CD14-positive monocyte (primary cell): ENCODE measurements around the gene MCF2L. TPM values are rescaled to one million over a fixed set of nuclear protein-coding genes. Genes with fewer than 3 reads are reported as not detected.
A peak's percentile ranks its signal among the peaks of the same experiment; 100 is the strongest.

ENCODE experiments used
- DNase-seq, 3 donors: peaks; one replicate each; pipeline ENCODE4 v3.0.0-alpha.2; 2011 to 2022
- H2AFZ ChIP-seq: 2 replicates; pipeline ENCODE4 v1.6.0; 2012; ENCODE audit warnings: mild to moderate bottlenecking, low read depth, low read length, inconsistent platforms; ENCODE audit not compliant: insufficient read depth, poor library complexity, severe bottlenecking
- H3K27ac ChIP-seq, 2 donors: 1 replicate in 1 of 2; 2 replicates in 1 of 2; pipeline ENCODE4 v1.5.1; 2012 to 2013; ENCODE audit warnings: low read length in 2 of 2, control low read depth in 1 of 2, inconsistent platforms in 1 of 2, low read depth in 1 of 2, mild to moderate bottlenecking in 1 of 2
- H3K27me3 ChIP-seq, 2 donors: one replicate each; pipeline versions ENCODE4 v1.6.0 to v1.6.1; 2011 to 2013; ENCODE audit warnings: low read length in 2 of 2; ENCODE audit not compliant: control insufficient read depth in 2 of 2, insufficient read depth in 2 of 2
- H3K36me3 ChIP-seq, 2 donors: replicated peaks in 1 of 2; 1 replicate in 1 of 2; 2 replicates in 1 of 2; pipeline versions ENCODE4 v1.5.1 to v1.6.1; 2012 to 2013; ENCODE audit warnings: low read length in 2 of 2, control low read depth in 1 of 2, inconsistent platforms in 1 of 2, mild to moderate bottlenecking in 1 of 2; ENCODE audit not compliant: insufficient read depth in 2 of 2, control insufficient read depth in 1 of 2
- H3K4me1 ChIP-seq, 2 donors: 1 replicate in 1 of 2; 2 replicates in 1 of 2; pipeline versions ENCODE4 v1.5.1 to v1.6.1; 2012 to 2013; ENCODE audit warnings: low read length in 2 of 2, control low read depth in 1 of 2, inconsistent platforms in 1 of 2, mild to moderate bottlenecking in 1 of 2, moderate library complexity in 1 of 2; ENCODE audit not compliant: insufficient read depth in 2 of 2, control insufficient read depth in 1 of 2
- H3K4me2 ChIP-seq: replicated peaks from 2 replicates; pipeline ENCODE3; 2012; ENCODE audit warnings: low read length, moderate library complexity, mild to moderate bottlenecking; ENCODE audit not compliant: poor library complexity, severe bottlenecking; ENCODE audit errors: extremely low read depth
- H3K4me3 ChIP-seq, 3 experiments: fragments of 200-600 bp in 1 of 3; sonication (generic) in 1 of 3; replicated peaks in 1 of 3; 1 replicate in 2 of 3; 2 replicates in 1 of 3; pipeline ENCODE4 v1.5.1; 2011 to 2013; ENCODE audit warnings: low read length in 3 of 3, mild to moderate bottlenecking in 3 of 3, control low read depth in 2 of 3, low read depth in 2 of 3, inconsistent platforms in 1 of 3, moderate library complexity in 1 of 3
- H3K79me2 ChIP-seq: 2 replicates; pipeline ENCODE4 v1.6.0; 2012; ENCODE audit warnings: mild to moderate bottlenecking, control low read depth, inconsistent platforms, low read length, moderate library complexity; ENCODE audit not compliant: insufficient read depth
- H3K9ac ChIP-seq: 2 replicates; pipeline ENCODE4 v1.6.0; 2017; ENCODE audit warnings: low read length, mild to moderate bottlenecking; ENCODE audit not compliant: insufficient read depth, poor library complexity, severe bottlenecking
- H3K9me3 ChIP-seq, 2 donors: replicated peaks in 1 of 2; 1 replicate in 1 of 2; 2 replicates in 1 of 2; pipeline versions ENCODE4 v1.5.1 to v1.6.1; 2012 to 2013; ENCODE audit warnings: low read length in 2 of 2, control low read depth in 1 of 2; ENCODE audit not compliant: control insufficient read depth in 1 of 2, insufficient read depth in 1 of 2
- H4K20me1 ChIP-seq: 2 replicates; pipeline ENCODE4 v1.6.0; 2012; ENCODE audit warnings: mild to moderate bottlenecking, low read length, control low read depth, moderate library complexity; ENCODE audit not compliant: insufficient read depth
- H3K27ac Mint-ChIP-seq, 7 donors: one replicate each; pipeline ENCODE4 v1.8.0; 2020; ENCODE audit warnings: mild to moderate bottlenecking in 7 of 7, mixed read lengths in 7 of 7, moderate library complexity in 6 of 7, inconsistent platforms in 2 of 7
- H3K27me3 Mint-ChIP-seq, 3 donors: one replicate each; pipeline ENCODE4 v1.8.0; 2021 to 2022; ENCODE audit warnings: low read depth in 3 of 3, mild to moderate bottlenecking in 3 of 3, mixed read lengths in 3 of 3, moderate library complexity in 3 of 3, inconsistent platforms in 1 of 3
- H3K36me3 Mint-ChIP-seq, 2 donors: one replicate each; pipeline ENCODE4 v1.8.0; 2020; ENCODE audit warnings: mixed read lengths in 2 of 2, inconsistent platforms in 1 of 2, mild to moderate bottlenecking in 1 of 2
- H3K4me1 Mint-ChIP-seq: one replicate; pipeline ENCODE4 v1.8.0; 2020; ENCODE audit warnings: mild to moderate bottlenecking, mixed read lengths
- H3K4me3 Mint-ChIP-seq, 2 donors: one replicate each; pipeline ENCODE4 v1.8.0; 2020; ENCODE audit warnings: mild to moderate bottlenecking in 2 of 2, mixed read lengths in 2 of 2, moderate library complexity in 1 of 2
- H3K9me3 Mint-ChIP-seq, 7 donors: one replicate each; pipeline ENCODE4 v1.8.0; 2020 to 2022; ENCODE audit warnings: mixed read lengths in 7 of 7, mild to moderate bottlenecking in 6 of 7, moderate library complexity in 6 of 7, inconsistent platforms in 2 of 7
- CTCF ChIP-seq: fragments of 200-600 bp; IDR thresholded peaks from one replicate; pipeline ENCODE4 v1.8.0; 2022; ENCODE audit warnings: antibody characterized with exemption, mild to moderate bottlenecking
- WGBS: methylation state at CpG from one replicate; pipeline ENCODE4 v1.1.5; 2013; ENCODE audit warnings: missing lambda C conversion rate; ENCODE audit not compliant: insufficient coverage; 5-methylcytosine and 5-hydroxymethylcytosine counted together
- intact Hi-C, 2 donors: fragments of 100-400 bp; cut with micrococcal nuclease; formaldehyde crosslinking; loops; one replicate each; pipeline versions ENCODE4 v1.15.0 to v1.15.1; 2023
- polyA plus RNA-seq, 3 donors: library from polyadenylated mRNA; depleted of rRNA in 1 of 3; unstranded in 2 of 3; stranded (reverse) in 1 of 3; fragments of 300-500 nt in 2 of 3; fragments of >200 nt in 1 of 3; fragmentation: Illumina TruSeq in 2 of 3; gene quantifications; 1 replicate in 2 of 3; 2 replicates in 1 of 3; pipeline ENCODE4 v1.2.3, GENCODE V29; 2012 to 2021

Gene MCF2L
- polyA plus RNA-seq, 3 donors, result not detected

GRCh38 chr13:113066746-113067145 is 97.7 kb downstream of the MCF2L start:
- H3K4me2 ChIP-seq, result no peak overlapping the region
- no peak overlapping the region for H3K4me3 Mint-ChIP-seq
- no peak overlapping the region for H2AFZ ChIP-seq
- H3K79me2 ChIP-seq, result no peaks in the 10 kb centered on the region
- no peaks in the 10 kb centered on the region for H3K9me3 ChIP-seq
- intact Hi-C loops, result no loop called here
- TF ChIP-seq CTCF, result no peak
- no peaks in the 10 kb centered on the region for H4K20me1 ChIP-seq
- H3K4me3 ChIP-seq, result no peak overlapping the region
- no peak overlapping the region for H3K9ac ChIP-seq
- H3K9me3 Mint-ChIP-seq, result peaks cover 0 to 7% (median 2%) of the 10 kb centered on the region in 7 donors
- no peak overlapping the region for H3K27ac Mint-ChIP-seq
- H3K27me3 Mint-ChIP-seq, result peaks cover 0 to 2% (median 0%) of the 10 kb centered on the region in 3 donors
- WGBS, result 95% methylated on average over 17 of the region's 19 CpGs
- H3K27me3 ChIP-seq, result no peaks in the 10 kb centered on the region
- no peaks in the 10 kb centered on the region for H3K36me3 Mint-ChIP-seq
- no peaks in the 10 kb centered on the region for H3K4me1 ChIP-seq
- H3K36me3 ChIP-seq, result no peaks in the 10 kb centered on the region
- H3K4me1 Mint-ChIP-seq, result no peaks in the 10 kb centered on the region
- no peak for DNase-seq
- no peak overlapping the region for H3K27ac ChIP-seq

- Histone ChIP-seq H3K4me1 (no peaks in the 10 kb centered on the region), H3K36me3 (no peaks in the 10 kb centered on the region), H3K4me3 (no peak overlapping the region), H3K79me2 (no peaks in the 10 kb centered on the region), H4K20me1 (no peaks in the 10 kb centered on the region), H3K4me2 (no peak overlapping the region), H3K27ac (no peak overlapping the region), H3K27me3 (no peaks in the 10 kb centered on the region), H2AFZ (no peak overlapping the region), H3K9me3 (peaks cover 0 to 6% of the 10 kb centered on the region in 2 donors), H3K9ac (no peak overlapping the region)
- intact Hi-C loops, result no loop called here
- Mint-ChIP-seq H3K36me3 (no peaks in the 10 kb centered on the region), H3K4me1 (no peaks in the 10 kb centered on the region), H3K27ac (peak overlapping the region in 1 of 7 donors; percentile 50), H3K27me3 (no peaks in the 10 kb centered on the region), H3K9me3 (peaks cover 2 to 16% (median 11%) of the 10 kb centered on the region in 7 donors), H3K4me3 (no peak overlapping the region)
- TF ChIP-seq CTCF, result no peak
- DNase-seq, result no peak
- WGBS, result 97% methylated on average over 38 of the region's 41 CpGs
These were observed 101.1 kb downstream of the MCF2L start for GRCh38 chr13:113069861-113070805.
